ENCODE data around the gene EVI5.

The EVI5 gene

GRCh38 chr1:92481971-92482664 is 302.8 kb downstream of the EVI5 start:
- DNase-seq, result no peak

GRCh38 chr1:92481599-92481925 is 303.3 kb downstream of the EVI5 start:
- no peak for DNase-seq

DNA sequence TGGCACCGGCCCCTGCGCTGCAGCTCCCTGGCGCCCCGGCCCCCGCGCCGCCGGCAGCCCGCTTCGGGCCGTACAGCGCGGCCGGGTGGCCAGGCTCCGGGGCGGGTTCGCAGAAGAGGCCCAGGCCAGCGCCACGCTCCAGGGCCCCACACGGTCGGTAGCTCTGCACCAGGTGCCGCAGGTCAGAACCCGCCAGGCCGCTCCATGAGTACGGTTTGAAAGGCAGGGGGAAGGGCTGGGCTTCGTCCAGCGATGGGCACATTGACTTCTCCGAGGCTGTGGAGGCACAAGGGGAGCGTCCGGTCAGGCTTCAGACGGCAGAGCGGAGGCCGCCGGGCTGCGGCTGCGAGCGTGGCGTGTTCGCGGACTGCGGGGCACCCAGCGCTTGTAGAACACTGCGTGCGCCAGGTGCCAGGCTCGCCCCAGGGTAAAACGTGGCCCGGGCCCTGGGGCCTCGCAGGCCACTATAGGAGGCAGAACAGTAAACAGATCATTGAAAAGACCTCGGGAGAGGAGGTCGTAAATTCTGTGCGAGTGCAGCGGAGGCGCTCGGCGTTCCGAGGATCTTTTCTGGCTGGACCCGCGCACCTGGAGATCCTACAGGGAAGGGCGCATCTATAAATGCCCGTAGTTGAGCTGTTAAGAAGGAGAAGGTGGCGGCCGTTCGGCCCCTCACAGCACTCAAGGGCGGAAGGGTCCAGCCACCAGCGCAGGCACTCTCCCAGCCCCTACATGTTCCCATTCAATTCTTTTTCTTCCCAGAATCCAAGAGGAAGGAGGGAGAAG is 303.9 kb downstream of the EVI5 start:
- no peak for DNase-seq

DNA sequence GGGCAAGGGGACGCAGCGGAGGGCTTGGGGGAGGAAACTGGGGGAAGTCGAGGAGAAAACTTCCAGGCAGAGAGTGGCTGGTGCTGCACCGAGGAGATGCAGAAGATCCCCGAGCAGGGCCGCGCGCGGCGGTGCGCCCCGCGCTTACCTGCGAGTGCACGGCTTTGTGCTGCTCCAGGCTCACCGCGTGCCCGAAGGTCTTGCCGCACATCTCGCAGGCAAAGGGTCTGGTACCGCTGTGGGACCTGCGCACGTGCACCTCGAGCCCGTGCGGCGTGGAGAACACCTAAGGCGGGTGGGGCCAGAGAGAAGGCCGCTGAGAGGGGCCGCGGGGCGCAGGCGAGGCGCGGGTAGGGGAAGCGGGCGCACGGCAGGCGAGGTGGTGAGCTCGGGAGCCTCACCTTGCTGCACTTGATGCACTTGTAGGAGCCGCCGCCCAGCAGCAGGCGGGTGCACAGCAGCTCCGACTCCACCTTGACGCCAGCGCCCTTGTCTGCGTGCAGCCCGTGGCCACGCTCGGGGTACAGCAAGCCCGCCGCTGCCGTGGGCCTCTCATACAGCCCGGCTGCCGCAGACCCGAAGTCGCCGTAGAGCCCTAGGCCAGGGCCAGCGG is 304.6 kb downstream of the EVI5 start:
- DNase-seq, result no peak

GRCh38 chr1:92479587-92479986 is 305.3 kb downstream of the EVI5 start:
- no peak for DNase-seq

DNA sequence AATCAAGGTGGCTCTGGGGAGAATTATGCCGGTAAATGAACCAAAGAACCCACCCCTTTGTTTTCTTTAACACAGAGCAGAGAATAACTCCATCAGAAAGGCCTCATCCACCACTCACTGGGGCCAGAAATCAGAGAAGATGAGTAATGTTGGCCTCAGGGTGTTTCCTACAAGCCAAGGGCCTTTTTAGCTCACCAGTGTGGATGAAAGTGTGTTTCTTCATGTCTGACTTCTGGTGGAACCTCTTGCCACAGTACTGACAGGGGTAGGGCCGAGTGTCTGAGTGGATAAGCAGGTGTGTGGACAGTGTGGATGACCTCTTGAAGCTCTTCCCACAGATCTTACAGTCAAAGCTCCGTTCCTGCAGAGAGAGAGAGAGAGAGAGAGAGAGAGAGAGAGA is 306.5 kb downstream of the EVI5 start:
- no peak for DNase-seq

- no peak for DNase-seq
Observed at GRCh38 chr1:92476071-92476631, 308.8 kb downstream of the EVI5 start.

GRCh38 chr1:92475029-92475428 is 309.9 kb downstream of the EVI5 start:
- DNase-seq, result no peak

DNA sequence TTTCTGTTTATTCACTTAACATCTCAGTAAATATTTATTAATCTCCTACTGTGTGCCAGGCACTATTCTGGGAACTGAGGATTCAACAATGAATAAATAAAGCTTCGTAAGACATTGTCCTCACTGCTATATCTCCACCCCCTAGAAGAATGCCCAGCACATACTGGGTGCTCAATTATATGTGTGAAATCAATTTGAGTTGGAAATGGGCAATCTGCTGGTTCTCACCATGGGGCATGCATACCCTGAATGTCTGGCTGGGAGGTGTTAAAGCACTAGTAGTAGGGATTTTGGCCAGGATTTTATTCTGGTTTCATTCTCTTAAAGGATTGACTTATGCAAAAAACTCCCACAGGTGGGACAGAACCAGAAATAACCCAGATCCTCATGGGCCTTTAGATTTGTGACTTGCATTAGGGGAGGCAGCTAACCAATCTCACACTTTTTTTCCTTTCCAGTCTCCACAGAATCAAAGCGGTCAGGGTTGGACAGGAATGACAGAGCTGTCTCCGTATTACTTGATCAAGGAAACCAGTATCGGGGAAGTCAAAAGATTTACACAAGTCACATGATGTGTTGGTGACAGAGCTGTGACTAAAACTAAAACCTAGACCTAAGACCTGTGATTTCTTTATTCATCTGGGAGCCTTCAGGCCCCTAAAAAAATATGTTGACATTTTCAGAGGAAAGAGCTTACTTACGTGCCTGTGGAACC is 311.0 kb downstream of the EVI5 start:
- DNase-seq, result no peak

- no peak for DNase-seq
Observed at GRCh38 chr1:92470216-92470615, 314.7 kb downstream of the EVI5 start.

- no peak for DNase-seq
Observed at GRCh38 chr1:92466683-92467352, 318.1 kb downstream of the EVI5 start.

- DNase-seq, result no peak
Observed at GRCh38 chr1:92465256-92465647, 319.7 kb downstream of the EVI5 start.

GRCh38 chr1:92464588-92465255 is 320.2 kb downstream of the EVI5 start:
- no peak for DNase-seq

DNA sequence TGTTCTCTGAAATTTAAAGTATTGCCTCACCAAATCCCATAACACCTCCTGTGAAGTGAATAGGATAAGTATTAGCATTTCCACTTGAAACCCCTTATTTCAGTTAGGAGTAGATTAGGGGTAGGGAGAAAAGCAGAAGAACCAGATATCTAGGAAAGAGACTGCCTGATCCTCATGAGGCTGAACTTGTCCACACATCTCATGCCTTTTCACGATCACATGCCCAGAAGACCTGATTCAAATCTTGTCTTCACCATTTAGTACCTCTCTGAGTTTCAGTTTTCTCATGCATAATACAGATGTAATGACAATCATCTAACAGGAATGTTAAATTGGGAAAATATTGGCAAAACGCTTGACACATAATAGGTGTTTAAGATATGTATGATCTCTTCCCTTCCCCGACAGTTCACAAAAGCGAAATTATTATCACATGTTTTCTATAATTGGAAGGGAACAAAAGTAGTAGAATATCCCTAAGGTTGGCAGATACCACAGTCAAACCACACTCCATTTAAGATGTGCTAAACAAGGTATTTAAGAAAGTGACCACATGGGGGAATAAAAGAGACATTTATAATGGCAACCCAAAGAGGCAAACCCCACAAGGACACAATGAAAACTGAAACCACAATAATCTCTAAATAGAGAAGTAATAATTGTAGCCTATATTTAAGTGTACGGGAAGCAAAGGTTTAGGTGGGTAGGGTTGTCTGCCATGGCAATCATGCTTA is 323.4 kb downstream of the EVI5 start:
- peak; percentile 53 for DNase-seq

- peak; percentile 47 for DNase-seq
Observed at GRCh38 chr1:92459871-92460320, 325.0 kb downstream of the EVI5 start.
